Measurements from ENCODE around the gene PRKAG3.

DNA sequence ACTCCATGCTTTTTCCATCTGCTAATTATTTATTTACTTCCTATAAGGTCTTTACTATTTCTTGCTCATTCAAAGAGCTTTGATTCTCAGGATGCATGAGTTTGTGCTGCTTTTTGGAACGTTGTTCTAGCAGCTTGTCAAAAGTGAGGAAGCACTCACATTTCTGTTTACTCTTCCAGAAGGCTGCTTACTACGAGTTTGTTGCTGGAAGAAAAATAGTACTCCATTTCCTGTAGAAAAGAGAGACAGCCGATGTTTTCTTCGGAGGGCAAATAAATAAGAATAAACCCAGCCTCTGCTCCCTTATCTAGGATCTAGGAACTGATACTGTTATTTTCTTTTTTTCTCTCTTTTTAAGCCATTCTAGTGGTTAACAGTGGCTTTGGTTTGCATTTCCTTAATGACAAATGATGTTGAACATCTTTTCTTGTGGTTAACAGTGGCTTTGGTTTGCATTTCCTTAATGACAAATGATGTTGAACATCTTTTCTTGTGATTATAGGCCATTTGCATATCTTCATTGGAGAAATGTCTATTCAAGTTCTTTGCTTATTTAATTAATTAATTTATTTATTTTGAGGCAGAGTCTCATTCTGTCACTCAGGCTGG is 29.1 kb downstream of the PRKAG3 start:
- TF ChIP-seq EZH2 (IDR thresholded peaks at IDR 0.05; ENCODE audit: borderline replicate concordance, low read depth, low read length, severe bottlenecking) = no peak
- TF ChIP-seq, protein P1, sequence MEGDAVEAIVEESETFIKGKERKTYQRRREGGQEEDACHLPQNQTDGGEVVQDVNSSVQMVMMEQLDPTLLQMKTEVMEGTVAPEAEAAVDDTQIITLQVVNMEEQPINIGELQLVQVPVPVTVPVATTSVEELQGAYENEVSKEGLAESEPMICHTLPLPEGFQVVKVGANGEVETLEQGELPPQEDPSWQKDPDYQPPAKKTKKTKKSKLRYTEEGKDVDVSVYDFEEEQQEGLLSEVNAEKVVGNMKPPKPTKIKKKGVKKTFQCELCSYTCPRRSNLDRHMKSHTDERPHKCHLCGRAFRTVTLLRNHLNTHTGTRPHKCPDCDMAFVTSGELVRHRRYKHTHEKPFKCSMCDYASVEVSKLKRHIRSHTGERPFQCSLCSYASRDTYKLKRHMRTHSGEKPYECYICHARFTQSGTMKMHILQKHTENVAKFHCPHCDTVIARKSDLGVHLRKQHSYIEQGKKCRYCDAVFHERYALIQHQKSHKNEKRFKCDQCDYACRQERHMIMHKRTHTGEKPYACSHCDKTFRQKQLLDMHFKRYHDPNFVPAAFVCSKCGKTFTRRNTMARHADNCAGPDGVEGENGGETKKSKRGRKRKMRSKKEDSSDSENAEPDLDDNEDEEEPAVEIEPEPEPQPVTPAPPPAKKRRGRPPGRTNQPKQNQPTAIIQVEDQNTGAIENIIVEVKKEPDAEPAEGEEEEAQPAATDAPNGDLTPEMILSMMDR (IDR thresholded peaks at IDR 0.05; ENCODE audit: borderline replicate concordance, extremely low read depth, low read length, poor library complexity, severe bottlenecking) = no peak
